HG02610 (cell line): Measurements from ENCODE around the gene ZDHHC7.

Experiments used
- ATAC-seq: cut with Tn5 transposase; IDR thresholded peaks from one replicate; pipeline ENCODE4 v1.9.1; 2021; ENCODE audit warnings: mild to moderate bottlenecking, moderate library complexity; ENCODE audit not compliant: unreplicated experiment

The ZDHHC7 gene

GRCh38 chr16:84999857-85000480, 11.4 kb downstream of the ZDHHC7 start:
- no peak for ATAC-seq

- no peak for ATAC-seq
Observed at GRCh38 chr16:84999200-84999599, 12.1 kb downstream of the ZDHHC7 start.

GRCh38 chr16:84996365-84996764, 15.0 kb downstream of the ZDHHC7 start:
- no peak for ATAC-seq

GRCh38 chr16:84995663-84996062, 15.7 kb downstream of the ZDHHC7 start:
- ATAC-seq = no peak

- no peak for ATAC-seq
Observed at GRCh38 chr16:84993926-84994325, 17.4 kb downstream of the ZDHHC7 start.

- no peak for ATAC-seq
Observed at GRCh38 chr16:84992717-84993075, 18.6 kb downstream of the ZDHHC7 start.

- no peak for ATAC-seq
Observed at GRCh38 chr16:84990782-84991181, 20.6 kb downstream of the ZDHHC7 start.

- no peak for ATAC-seq
Observed at GRCh38 chr16:84989749-84990620, 21.4 kb downstream of the ZDHHC7 start.

- no peak for ATAC-seq
Observed at GRCh38 chr16:84988328-84989080, 22.8 kb downstream of the ZDHHC7 start.

GRCh38 chr16:84986879-84987278, 24.5 kb downstream of the ZDHHC7 start:
- ATAC-seq = no peak

- ATAC-seq = no peak
Observed at GRCh38 chr16:84986102-84986501, 25.2 kb downstream of the ZDHHC7 start.

GRCh38 chr16:84985079-84986065, 26.0 kb downstream of the ZDHHC7 start:
- no peak for ATAC-seq

- no peak for ATAC-seq
Observed at GRCh38 chr16:84982434-84982833, 28.9 kb downstream of the ZDHHC7 start.

- ATAC-seq = no peak
Observed at GRCh38 chr16:84979516-84979915, 31.8 kb downstream of the ZDHHC7 start.

GRCh38 chr16:84976644-84977400, 34.5 kb downstream of the ZDHHC7 start:
- ATAC-seq = no peak

GRCh38 chr16:84975522-84975921, 35.8 kb downstream of the ZDHHC7 start:
- no peak for ATAC-seq

GRCh38 chr16:84975066-84975465, 36.3 kb downstream of the ZDHHC7 start:
- ATAC-seq = no peak

- ATAC-seq = no peak
Observed at GRCh38 chr16:84973776-84974523, 37.4 kb downstream of the ZDHHC7 start.

GRCh38 chr16:84973236-84973635, 38.1 kb downstream of the ZDHHC7 start:
- ATAC-seq = no peak
